Epithelial cell of proximal tubule (primary cell): ENCODE results near the gene MMD2. TPM values are rescaled to one million over a fixed set of nuclear protein-coding genes. Genes with fewer than 3 reads are reported as not detected.

Experiments used
- DNase-seq: peaks from one replicate; pipeline ENCODE4 v3.0.0-alpha.2; 2011; ENCODE audit warnings: low read depth
- H3K4me3 ChIP-seq: 2 replicates; pipeline ENCODE4 v1.5.1; 2011; ENCODE audit warnings: low read depth, mild to moderate bottlenecking, low read length
- total RNA-seq: library from RNA; depleted of rRNA; stranded (reverse); fragments of >200 nt; gene quantifications from 2 replicates; pipeline ENCODE4 v1.2.3, GENCODE V29; 2015
- TF ChIP-seq, protein P1 (sequence below): conservative IDR thresholded peaks from 2 replicates; pipeline ENCODE4 v1.5.1; 2012; ENCODE audit warnings: low read depth, mild to moderate bottlenecking, low read length

The MMD2 gene
- total RNA-seq, 1 donor from 2014 or later, result not detected

DNA sequence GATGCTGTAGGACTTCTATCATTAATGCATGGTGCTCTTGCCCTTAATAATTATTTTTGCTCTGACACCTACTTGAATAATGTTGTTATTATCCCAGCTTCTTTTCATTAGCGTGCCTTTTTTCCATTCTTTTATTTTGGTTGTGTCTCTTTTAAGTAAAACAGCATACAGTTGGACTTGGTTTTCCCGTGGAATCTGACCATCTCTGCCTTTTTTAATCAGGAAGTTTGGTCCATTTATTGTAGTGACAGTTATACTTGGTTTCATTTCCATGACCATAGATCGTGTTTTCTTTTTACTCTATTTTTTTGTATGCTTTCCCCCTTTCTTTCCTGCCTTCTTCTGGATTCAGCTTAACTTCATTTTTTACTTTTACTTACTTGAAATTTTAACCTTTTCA is 101.8 kb downstream of the MMD2 start:
- H3K4me3 ChIP-seq, result no peak overlapping the region
- TF ChIP-seq, protein P1, sequence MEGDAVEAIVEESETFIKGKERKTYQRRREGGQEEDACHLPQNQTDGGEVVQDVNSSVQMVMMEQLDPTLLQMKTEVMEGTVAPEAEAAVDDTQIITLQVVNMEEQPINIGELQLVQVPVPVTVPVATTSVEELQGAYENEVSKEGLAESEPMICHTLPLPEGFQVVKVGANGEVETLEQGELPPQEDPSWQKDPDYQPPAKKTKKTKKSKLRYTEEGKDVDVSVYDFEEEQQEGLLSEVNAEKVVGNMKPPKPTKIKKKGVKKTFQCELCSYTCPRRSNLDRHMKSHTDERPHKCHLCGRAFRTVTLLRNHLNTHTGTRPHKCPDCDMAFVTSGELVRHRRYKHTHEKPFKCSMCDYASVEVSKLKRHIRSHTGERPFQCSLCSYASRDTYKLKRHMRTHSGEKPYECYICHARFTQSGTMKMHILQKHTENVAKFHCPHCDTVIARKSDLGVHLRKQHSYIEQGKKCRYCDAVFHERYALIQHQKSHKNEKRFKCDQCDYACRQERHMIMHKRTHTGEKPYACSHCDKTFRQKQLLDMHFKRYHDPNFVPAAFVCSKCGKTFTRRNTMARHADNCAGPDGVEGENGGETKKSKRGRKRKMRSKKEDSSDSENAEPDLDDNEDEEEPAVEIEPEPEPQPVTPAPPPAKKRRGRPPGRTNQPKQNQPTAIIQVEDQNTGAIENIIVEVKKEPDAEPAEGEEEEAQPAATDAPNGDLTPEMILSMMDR, result no peak

DNA sequence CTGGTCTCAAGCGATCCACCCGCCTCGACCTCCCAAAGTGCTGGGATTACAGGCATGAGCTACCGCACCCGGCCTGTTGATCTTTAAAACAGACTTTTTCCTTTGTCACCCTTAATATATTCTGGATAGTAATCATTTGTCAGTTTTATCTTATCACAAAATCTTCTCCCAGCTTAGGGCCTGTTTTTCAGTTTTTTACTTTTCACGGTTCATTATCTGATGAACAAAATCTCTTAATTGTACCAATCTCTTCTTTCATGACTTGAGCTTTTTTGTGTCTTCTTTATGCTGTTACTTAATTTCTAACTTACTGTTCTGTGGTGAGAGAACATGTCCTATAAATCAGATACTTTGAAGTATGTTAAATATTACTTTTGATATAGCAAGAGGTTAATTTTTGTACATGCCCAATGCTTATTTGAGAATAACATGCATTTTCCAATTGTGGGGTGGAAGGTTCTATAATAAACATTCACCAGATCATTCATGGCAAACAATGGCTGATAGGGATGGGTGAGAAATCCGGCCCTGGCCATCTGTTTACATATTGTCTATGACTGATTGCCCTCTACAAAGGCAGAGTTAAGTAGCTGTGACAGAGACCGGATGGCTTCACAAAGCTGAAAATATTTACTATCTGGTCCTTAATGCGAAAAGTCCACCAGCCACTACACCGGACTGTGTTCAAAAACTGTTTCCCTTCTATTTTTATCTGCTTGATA is 102.5 kb downstream of the MMD2 start:
- H3K4me3 ChIP-seq, result no peak overlapping the region
- DNase-seq, result no peak
- TF ChIP-seq, protein P1, result no peak

More for the DNA sequence above, 101.8 kb downstream of the MMD2 start:
- DNase-seq, result no peak

Other genes starting within 250 kb of the MMD2 start
- gene AP5Z1, start 183.6 kb downstream of the MMD2 start, total RNA-seq, result 21.1 and 21.4 TPM in 2 replicates
- gene PAPOLB, start 97.2 kb downstream of the MMD2 start, total RNA-seq, result 0.07 TPM in 1 of 2 replicates, not detected in the other
- gene RADIL, start 75.5 kb downstream of the MMD2 start, total RNA-seq, result 1.2 and 2.4 TPM in 2 replicates
- 3.5 and 5.9 TPM in 2 replicates for gene RBAK, start 86.7 kb upstream of the MMD2 start, total RNA-seq
- 55.9 and 63.9 TPM in 2 replicates for gene WIPI2, start 231.0 kb upstream of the MMD2 start, total RNA-seq